GM12872 (cell line): Measurements from ENCODE around the gene CDRT15.

Source experiments
- CTCF ChIP-seq: IDR thresholded peaks from 3 replicates; pipeline ENCODE4 v1.5.1; 2011; ENCODE audit warnings: low read depth, mild to moderate bottlenecking, low read length, moderate library complexity; ENCODE audit not compliant: insufficient read depth

Gene CDRT15

GRCh38 chr17:14201021-14201987 is 35.4 kb downstream of the CDRT15 start:
- TF ChIP-seq CTCF, result no peak

DNA sequence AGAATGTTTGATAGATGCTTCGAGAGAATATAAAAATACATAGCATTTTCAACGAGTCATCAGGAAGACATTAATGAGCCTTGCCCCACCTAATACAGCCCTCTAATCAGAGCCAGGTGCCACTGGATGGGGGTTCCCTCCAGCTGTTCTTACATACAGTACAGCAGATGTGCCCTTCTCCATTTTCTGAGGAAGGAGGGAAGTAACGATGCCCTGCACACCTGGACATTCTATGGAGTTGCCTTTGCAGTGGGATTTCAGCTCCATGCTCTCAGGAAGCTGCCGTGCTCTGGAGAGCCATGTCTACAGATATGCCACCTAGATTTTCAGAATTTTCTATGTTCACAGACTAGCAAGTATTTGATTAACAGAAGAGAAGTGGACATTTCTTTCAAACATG is 36.3 kb downstream of the CDRT15 start:
- no peak for TF ChIP-seq CTCF

GRCh38 chr17:14199601-14200000 is 37.1 kb downstream of the CDRT15 start:
- TF ChIP-seq CTCF, result no peak

- TF ChIP-seq CTCF, result no peak
Measured at GRCh38 chr17:14198575-14198974, 38.1 kb downstream of the CDRT15 start.

DNA sequence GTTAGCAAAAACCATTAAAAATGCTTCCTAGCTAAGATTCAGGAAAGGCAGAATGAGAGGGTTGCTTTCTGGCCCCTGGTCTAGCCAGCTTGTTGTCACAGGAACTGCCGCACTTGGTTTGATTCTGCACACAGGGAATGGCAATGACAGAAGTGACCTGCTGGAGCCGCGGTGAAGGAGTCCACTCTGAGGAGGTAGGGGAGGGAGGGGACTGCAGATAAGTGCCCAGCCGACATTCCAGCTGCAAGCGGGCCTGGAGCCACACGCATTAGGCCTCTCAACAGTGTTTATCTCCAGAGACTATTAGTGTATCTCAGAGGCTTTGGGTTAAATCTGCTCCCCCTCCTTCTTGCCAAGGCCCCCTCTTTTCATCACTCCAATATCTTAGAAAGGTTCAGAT is 38.6 kb downstream of the CDRT15 start:
- TF ChIP-seq CTCF, result no peak

GRCh38 chr17:14197586-14197985 is 39.1 kb downstream of the CDRT15 start:
- no peak for TF ChIP-seq CTCF

DNA sequence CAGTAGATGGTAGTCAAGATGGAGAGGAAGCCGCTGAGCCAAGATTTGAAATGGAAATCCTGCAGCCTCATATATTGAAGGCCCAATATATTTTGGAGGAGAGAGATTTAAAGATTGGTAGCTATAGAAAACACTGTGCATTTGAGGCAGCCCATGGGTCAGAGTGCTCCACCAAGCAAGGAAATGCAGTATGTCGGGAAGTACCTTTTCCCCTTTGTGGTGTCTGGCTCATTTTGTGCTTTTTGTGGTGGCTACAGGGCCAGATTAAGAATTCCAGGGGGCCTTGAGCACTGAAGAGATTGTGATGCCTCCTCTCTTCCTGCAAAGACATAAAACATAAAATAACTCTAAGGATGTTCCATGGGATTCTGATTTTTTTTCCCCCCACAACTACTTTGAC is 39.6 kb downstream of the CDRT15 start:
- no peak for TF ChIP-seq CTCF
